GM19351 (cell line): ENCODE results near the gene SMPD4.
"Not testable (repeated sequence)": the region's sequence is repeated elsewhere in the genome, so short reads cannot be mapped to it uniquely, and the experiment has no call there.

Experiments
- ATAC-seq: cut with Tn5 transposase; IDR thresholded peaks from one replicate; pipeline ENCODE4 v1.9.1; 2021; ENCODE audit warnings: mild to moderate bottlenecking, moderate library complexity; ENCODE audit not compliant: unreplicated experiment

SMPD4 gene

DNA sequence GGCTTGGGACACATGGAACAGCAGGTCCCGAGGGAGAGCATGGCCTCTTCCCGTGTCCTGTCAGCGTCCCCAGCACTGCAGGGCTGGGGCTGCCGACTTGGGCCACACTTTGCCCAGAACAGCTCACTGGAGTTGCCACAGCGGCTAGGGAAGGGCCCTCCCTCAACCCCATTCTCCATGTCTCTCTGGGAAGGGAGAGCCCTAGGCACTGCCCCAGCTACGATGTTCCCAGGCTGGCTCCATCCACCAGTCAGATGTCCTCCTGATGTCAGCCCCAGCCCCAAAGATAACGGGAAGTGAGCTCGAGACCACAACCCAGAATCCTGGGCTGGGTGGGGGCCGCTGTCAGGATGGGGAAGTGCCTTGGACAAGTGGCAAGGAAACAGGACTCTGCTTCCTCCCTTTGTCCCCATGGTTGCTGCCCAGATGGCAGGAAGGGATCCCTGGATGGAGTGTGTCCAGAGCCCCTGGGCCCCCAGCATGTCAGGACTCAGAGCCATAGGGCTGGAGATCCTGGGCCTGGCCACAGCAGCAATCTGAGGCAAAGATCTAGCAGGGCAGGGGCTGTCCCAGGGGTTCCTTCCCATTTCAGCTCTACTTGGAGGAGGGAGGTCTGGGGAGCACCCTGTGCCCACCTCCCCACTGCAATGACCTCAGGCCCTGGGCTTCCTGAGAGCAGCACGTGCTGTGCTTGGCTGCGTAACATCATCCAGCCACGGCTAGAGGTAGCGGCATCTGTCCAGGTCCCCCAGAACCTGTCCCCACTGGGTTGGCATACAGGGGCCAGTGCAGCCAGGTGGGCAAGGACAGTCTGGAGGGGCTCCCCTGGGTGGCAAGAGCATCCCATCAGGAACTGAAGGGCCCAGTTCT is 38.8 kb downstream of the SMPD4 start:
- peak; percentile 4 for ATAC-seq

DNA sequence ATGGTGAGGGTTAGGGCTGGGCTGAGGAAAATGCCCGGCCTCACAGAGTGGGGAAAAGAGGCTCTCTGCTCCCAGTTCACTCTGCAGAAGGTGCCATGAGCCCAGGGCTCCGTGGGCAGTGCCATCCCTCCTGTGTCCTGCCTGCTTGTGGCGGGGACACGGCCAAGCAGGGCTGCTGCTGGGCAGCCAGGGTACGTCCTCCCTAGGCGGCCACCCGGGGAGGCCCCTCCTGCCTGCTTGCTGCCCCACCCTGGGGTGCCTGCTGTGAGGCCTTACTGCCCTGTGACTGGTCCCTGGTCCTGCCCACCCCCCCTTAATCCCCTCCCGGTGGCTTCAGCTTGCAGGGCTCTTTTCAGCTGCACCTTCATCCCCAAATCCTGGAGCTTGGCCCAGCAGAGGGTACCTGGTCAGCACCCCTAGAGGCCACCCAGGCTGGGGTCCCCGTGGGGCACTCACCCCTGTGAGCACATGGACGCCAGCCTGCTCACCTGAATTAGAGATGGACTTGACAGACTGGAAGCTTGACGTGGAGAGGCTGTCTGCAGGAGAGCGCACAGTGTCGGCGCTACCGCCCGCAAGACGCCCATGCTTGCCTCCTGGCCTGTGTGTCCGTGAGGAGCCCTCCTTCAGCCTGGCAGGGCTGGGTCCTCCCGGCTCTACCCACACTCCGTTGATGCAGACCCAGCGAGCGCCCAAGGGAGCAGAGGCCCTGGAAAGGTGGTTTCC is 39.6 kb downstream of the SMPD4 start:
- not testable (repeated sequence) for ATAC-seq

- ATAC-seq = not testable (repeated sequence)
Observed at GRCh38 chr2:130141002-130141401, 40.4 kb downstream of the SMPD4 start.

- not testable (repeated sequence) for ATAC-seq
Observed at GRCh38 chr2:130140516-130140915, 40.9 kb downstream of the SMPD4 start.

DNA sequence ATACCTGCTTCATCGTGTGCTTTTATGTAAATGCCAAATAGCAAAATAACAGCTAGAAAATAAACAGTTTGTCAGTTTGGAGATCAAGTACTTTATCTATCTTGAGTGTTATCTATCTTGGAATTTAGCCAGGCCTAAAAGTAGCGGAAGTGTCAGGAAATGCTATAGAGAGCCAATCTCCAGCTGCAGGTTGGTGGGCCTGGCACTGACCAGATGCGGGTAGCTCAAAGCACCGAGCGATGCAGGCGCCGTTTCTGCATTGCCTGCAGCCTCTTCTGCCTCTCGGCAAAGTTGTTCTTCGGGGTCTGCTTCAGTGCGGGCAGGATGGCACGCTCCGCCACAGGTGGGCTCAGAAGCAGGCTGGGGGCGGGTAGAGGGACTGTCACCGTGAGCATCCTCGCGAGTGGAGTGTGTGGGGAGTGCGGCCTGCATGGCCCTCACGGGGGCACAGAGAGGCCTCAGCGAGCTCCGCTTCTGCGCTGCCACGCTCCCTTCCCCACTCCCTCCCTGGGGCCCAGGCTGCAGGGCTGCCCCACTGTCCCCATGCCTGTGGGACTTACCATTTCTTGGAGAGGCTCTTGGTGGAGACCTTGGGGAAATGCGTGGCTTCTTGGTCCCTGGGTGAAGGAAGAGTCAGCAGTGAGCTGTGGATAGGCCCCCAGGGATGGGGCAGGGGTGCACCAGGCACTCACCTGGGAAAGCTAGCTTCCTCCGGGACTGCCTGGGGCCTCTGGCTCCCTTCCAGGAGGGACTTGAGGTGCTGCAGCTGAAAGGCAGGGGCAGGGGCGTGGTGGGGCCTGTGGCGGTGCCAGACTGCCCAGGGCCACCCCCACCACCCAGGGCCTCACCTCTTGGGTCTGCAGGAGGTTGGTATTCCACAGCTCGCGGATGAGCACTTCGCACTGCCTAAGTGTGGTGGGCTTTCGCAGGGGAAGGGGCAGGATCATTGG is 41.8 kb downstream of the SMPD4 start:
- not testable (repeated sequence) for ATAC-seq

DNA sequence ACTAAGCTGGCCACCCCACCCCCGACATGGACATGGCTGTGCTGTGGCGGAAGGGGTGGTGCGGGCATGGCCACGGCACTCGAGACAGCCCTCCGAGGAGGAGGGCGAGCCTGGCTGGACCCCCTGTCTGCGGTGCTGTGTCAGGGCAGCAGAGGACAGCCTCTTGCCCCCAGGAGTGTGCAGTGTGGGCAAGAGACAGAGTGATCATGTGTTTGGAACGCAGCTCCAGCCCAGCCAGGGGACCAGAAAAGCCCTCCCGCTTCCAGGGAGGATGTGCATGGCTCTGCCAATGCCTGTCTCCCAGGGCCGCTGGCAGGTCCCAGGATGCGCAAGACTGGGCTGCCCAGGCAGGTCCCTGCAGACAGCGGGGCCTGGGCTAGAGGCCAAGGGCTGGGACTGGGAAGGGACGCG is 42.6 kb downstream of the SMPD4 start:
- not testable (repeated sequence) for ATAC-seq

- not testable (repeated sequence) for ATAC-seq
Observed at GRCh38 chr2:130138326-130138725, 43.1 kb downstream of the SMPD4 start.

DNA sequence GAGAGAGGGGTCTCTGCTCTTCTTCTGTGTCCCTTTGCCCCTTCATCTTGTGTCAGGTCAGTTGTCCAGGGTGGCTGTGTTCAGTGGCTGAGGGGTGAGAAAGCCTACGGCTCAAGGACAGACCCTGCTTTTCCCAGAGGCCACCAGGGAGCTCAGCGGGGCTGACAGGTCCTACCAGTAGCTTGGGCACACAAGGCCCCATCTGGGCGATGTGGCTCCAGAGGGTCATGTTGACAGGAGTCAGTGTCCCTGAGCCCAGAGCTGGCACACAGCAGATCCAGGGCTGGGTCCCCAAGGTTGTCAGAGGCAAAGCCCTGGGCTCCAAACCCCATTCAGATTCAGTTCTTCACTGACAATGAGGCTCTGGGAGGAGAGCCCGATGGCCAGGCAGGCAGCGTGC is 44.3 kb downstream of the SMPD4 start:
- ATAC-seq = not testable (repeated sequence)

- not testable (repeated sequence) for ATAC-seq
Observed at GRCh38 chr2:130136546-130136945, 44.9 kb downstream of the SMPD4 start.

- ATAC-seq = no peak
Observed at GRCh38 chr2:130135692-130136541, 45.5 kb downstream of the SMPD4 start.

GRCh38 chr2:130129120-130129829 is 52.1 kb downstream of the SMPD4 start, which contains the start of gene POTEF:
TSS of gene POTEF (minus strand) at chr2:130129222. CDS start at chr2:130120515, 8,707 bp downstream.
- ATAC-seq = not testable (repeated sequence)

GRCh38 chr2:130128464-130128863 is 52.9 kb downstream of the SMPD4 start:
- not testable (repeated sequence) for ATAC-seq

DNA sequence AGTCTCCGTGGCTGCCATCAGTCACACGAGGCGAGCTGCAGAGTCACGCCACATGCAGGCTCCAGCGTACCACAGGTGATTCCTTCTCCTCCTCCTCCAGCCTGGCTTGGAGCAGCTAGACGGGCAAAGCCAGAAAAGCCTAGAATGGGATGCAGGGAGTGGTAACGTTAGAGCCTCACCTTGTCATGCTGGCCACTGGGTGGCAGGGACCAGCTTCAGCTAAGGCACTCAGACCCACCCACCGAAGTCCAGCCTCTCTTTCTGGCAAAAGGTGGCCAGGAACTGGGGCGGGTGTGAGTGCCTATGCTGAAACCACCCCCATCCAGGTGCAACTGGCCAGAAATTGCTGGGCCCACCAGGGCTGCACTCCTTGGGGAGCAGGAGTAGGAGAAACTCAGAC is 53.7 kb downstream of the SMPD4 start:
- not testable (repeated sequence) for ATAC-seq

GRCh38 chr2:130120924-130121323 is 60.5 kb downstream of the SMPD4 start:
- ATAC-seq = not testable (repeated sequence)

- not testable (repeated sequence) for ATAC-seq
Observed at GRCh38 chr2:130102597-130103363, 78.6 kb downstream of the SMPD4 start.
